HG03095 (cell line): ENCODE data around the gene UTS2B.

ENCODE experiments used
- ATAC-seq: cut with Tn5 transposase; IDR thresholded peaks from one replicate; pipeline ENCODE4 v1.9.1; 2021; ENCODE audit warnings: moderate library complexity; ENCODE audit not compliant: unreplicated experiment

The UTS2B gene

GRCh38 chr3:191328383-191328961 is 1.9 kb downstream of the UTS2B start:
- ATAC-seq, result peak; percentile 1

- no peak for ATAC-seq
Measured at GRCh38 chr3:191327526-191327925, 2.8 kb downstream of the UTS2B start.

- no peak for ATAC-seq
Measured at GRCh38 chr3:191324936-191325335, 5.4 kb downstream of the UTS2B start.

GRCh38 chr3:191321019-191321767 is 9.1 kb downstream of the UTS2B start:
- no peak for ATAC-seq

- no peak for ATAC-seq
Measured at GRCh38 chr3:191320316-191320715, 10.0 kb downstream of the UTS2B start.

GRCh38 chr3:191316876-191317603 is 13.3 kb downstream of the UTS2B start:
- no peak for ATAC-seq

GRCh38 chr3:191314109-191314728 is 16.1 kb downstream of the UTS2B start:
- ATAC-seq, result no peak

- no peak for ATAC-seq
Measured at GRCh38 chr3:191313296-191313695, 17.0 kb downstream of the UTS2B start.

- no peak for ATAC-seq
Measured at GRCh38 chr3:191307341-191307740, 23.0 kb downstream of the UTS2B start.

- ATAC-seq, result no peak
Measured at GRCh38 chr3:191306428-191306827, 23.9 kb downstream of the UTS2B start.

GRCh38 chr3:191303596-191303995 is 26.7 kb downstream of the UTS2B start:
- no peak for ATAC-seq

GRCh38 chr3:191302451-191302850 is 27.9 kb downstream of the UTS2B start:
- ATAC-seq, result no peak

- ATAC-seq, result no peak
Measured at GRCh38 chr3:191301782-191302411, 28.4 kb downstream of the UTS2B start.

GRCh38 chr3:191301017-191301416 is 29.3 kb downstream of the UTS2B start:
- peak; percentile 74 for ATAC-seq

GRCh38 chr3:191300422-191300821 is 29.9 kb downstream of the UTS2B start:
- no peak for ATAC-seq

- no peak for ATAC-seq
Measured at GRCh38 chr3:191298846-191299245, 31.5 kb downstream of the UTS2B start.

- peak; percentile 84 for ATAC-seq
Measured at GRCh38 chr3:191296041-191296541, 34.2 kb downstream of the UTS2B start.

- ATAC-seq, result no peak
Measured at GRCh38 chr3:191294291-191294690, 36.0 kb downstream of the UTS2B start.

- no peak for ATAC-seq
Measured at GRCh38 chr3:191292243-191293015, 37.9 kb downstream of the UTS2B start.
